Chondrocyte (in vitro differentiated cells): ENCODE measurements around the gene USH2A. TPM values are rescaled to one million over a fixed set of nuclear protein-coding genes. Genes with fewer than 3 reads are reported as not detected.

ENCODE experiments used
- DNase-seq: peaks from one replicate; pipeline ENCODE4 v3.0.0; 2021; ENCODE audit warnings: mixed read lengths, low spot score
- H3K27ac Mint-ChIP-seq: one replicate; pipeline ENCODE4 v1.8.0; 2021; ENCODE audit warnings: mild to moderate bottlenecking, moderate library complexity, mixed read lengths; ENCODE audit not compliant: unreplicated experiment
- H3K27me3 Mint-ChIP-seq: 2 replicates; pipeline ENCODE4 v1.8.0; 2021; ENCODE audit warnings: low read depth, mixed read lengths
- H3K36me3 Mint-ChIP-seq: 2 replicates; pipeline ENCODE4 v1.8.0; 2021; ENCODE audit warnings: low read depth, mixed read lengths
- H3K4me1 Mint-ChIP-seq: 2 replicates; pipeline ENCODE4 v1.8.0; 2021; ENCODE audit warnings: low read depth, mild to moderate bottlenecking, mixed read lengths
- H3K4me3 Mint-ChIP-seq: one replicate; pipeline ENCODE4 v1.8.0; 2021; ENCODE audit warnings: mild to moderate bottlenecking, moderate library complexity, mixed read lengths; ENCODE audit not compliant: unreplicated experiment
- H3K9me3 Mint-ChIP-seq: 2 replicates; pipeline ENCODE4 v1.8.0; 2021; ENCODE audit warnings: low read depth, mixed read lengths
- CTCF ChIP-seq: fragments of 200-600 bp; sonication (generic); IDR thresholded peaks from 2 replicates; pipeline ENCODE4 v1.5.0; 2021; ENCODE audit warnings: antibody characterized with exemption, mild to moderate bottlenecking, moderate library complexity
- total RNA-seq: library from RNA; stranded (reverse); gene quantifications from 3 replicates; pipeline ENCODE4 v1.2.1, GENCODE V29; 2021

Gene USH2A
- total RNA-seq, 1 donor from 2014 or later, result not detected

GRCh38 chr1:215765833-215766232 is 657.4 kb downstream of the USH2A start:
- no peaks in the 10 kb centered on the region for H3K4me1 Mint-ChIP-seq
- no peaks in the 10 kb centered on the region for H3K9me3 Mint-ChIP-seq
- H3K27ac Mint-ChIP-seq, result no peak overlapping the region
- no peak for TF ChIP-seq CTCF
- H3K36me3 Mint-ChIP-seq, result no peaks in the 10 kb centered on the region
- no peak for DNase-seq
- no peak overlapping the region for H3K4me3 Mint-ChIP-seq
- H3K27me3 Mint-ChIP-seq, result peaks cover 15% of the 10 kb centered on the region

- H3K4me3 Mint-ChIP-seq, result no peak overlapping the region
- H3K4me1 Mint-ChIP-seq, result no peaks in the 10 kb centered on the region
Measured at GRCh38 chr1:215761446-215761845, 661.8 kb downstream of the USH2A start.

GRCh38 chr1:215754112-215754511 is 669.1 kb downstream of the USH2A start:
- no peak for TF ChIP-seq CTCF
- Mint-ChIP-seq H3K27me3 (no peaks in the 10 kb centered on the region), H3K36me3 (no peaks in the 10 kb centered on the region)

More at GRCh38 chr1:215761446-215761845, 661.8 kb downstream of the USH2A start:
- no peak for TF ChIP-seq CTCF
- peaks cover 13% of the 10 kb centered on the region for H3K27me3 Mint-ChIP-seq
- no peaks in the 10 kb centered on the region for H3K9me3 Mint-ChIP-seq
- no peaks in the 10 kb centered on the region for H3K36me3 Mint-ChIP-seq
- H3K27ac Mint-ChIP-seq, result no peak overlapping the region
- no peak for DNase-seq

GRCh38 chr1:215749414-215749813 is 673.8 kb downstream of the USH2A start:
- H3K4me3 Mint-ChIP-seq, result no peak overlapping the region
- TF ChIP-seq CTCF, result no peak
- no peaks in the 10 kb centered on the region for H3K4me1 Mint-ChIP-seq
- H3K27ac Mint-ChIP-seq, result no peak overlapping the region
- no peaks in the 10 kb centered on the region for H3K27me3 Mint-ChIP-seq
- DNase-seq, result no peak
- no peaks in the 10 kb centered on the region for H3K36me3 Mint-ChIP-seq
- H3K9me3 Mint-ChIP-seq, result no peaks in the 10 kb centered on the region

More at GRCh38 chr1:215754112-215754511, 669.1 kb downstream of the USH2A start:
- Mint-ChIP-seq H3K9me3 (no peaks in the 10 kb centered on the region), H3K4me1 (no peaks in the 10 kb centered on the region), H3K4me3 (no peak overlapping the region), H3K27ac (no peak overlapping the region)
- no peak for DNase-seq

- Mint-ChIP-seq H3K9me3 (no peaks in the 10 kb centered on the region), H3K27me3 (no peaks in the 10 kb centered on the region), H3K36me3 (no peaks in the 10 kb centered on the region), H3K27ac (no peak overlapping the region), H3K4me3 (no peak overlapping the region), H3K4me1 (no peaks in the 10 kb centered on the region)
- DNase-seq, result no peak
- no peak for TF ChIP-seq CTCF
Measured at GRCh38 chr1:215748431-215748830, 674.8 kb downstream of the USH2A start.
